GM13976 (cell line): Measurements from ENCODE around the gene HTR1D.
A peak's percentile ranks its signal among the peaks of the same experiment; 100 is the strongest.

ENCODE experiments used
- DNase-seq: peaks from one replicate; pipeline ENCODE4 v3.0.0; 2012; ENCODE audit warnings: low spot score
- CTCF ChIP-seq: IDR thresholded peaks from 2 replicates; pipeline ENCODE4 v1.5.1; 2012; ENCODE audit warnings: borderline replicate concordance, mild to moderate bottlenecking; ENCODE audit not compliant: insufficient read depth; ENCODE audit errors: extremely low read depth, missing control alignments, control extremely low read depth
- in situ Hi-C: fragments of 300-500 bp; cut with MboI; formaldehyde crosslinking; loops from one replicate; pipeline ENCODE4 v1.12.0; 2022; ENCODE audit warnings: low sequenced_read_pairs, mixed read lengths, inconsistent platforms; ENCODE audit not compliant: unreplicated experiment

Gene HTR1D

GRCh38 chr1:23221107-23221506 lies 3.8 kb upstream of the HTR1D start:
- no peak for DNase-seq
- in situ Hi-C loops = no loop called here
- no peak for TF ChIP-seq CTCF

DNA sequence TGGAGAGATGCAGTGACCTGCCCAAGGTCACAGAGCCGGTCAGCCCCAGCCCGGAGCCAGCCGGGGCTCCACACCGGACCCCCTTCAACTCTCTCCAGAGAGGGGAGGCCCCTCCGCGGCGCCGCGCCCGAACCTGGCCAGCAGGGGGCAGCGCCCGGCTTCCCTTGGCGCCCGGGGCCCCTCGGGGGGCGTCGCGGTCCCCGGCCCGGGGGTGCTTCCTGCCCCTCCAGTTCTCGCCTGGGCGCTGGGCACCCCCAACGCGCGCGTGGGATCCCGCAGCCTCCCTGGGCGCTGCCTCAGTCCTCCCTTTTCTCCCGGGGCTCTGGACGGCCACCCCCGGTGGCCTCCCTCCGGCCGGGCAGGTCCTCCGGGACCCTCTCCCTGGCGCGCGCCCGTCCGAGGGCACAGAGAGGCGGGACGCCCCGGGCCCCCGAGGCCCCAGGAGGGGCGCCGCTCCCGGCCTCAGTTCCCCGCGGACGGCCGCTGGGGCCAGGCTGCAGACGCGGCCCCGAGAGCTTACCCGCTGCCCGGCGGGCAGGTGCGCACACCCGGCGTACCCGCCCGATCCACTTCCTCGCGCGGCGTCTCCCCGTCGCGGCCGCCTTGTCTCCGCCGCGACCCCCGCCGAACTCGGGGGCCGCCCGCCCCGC lies 406 bp downstream of the HTR1D start:
- DNase-seq = peak; percentile 76

GRCh38 chr1:23215751-23216449 lies 1.4 kb downstream of the HTR1D start:
- in situ Hi-C loops = no loop called here
- TF ChIP-seq CTCF = no peak
- DNase-seq = no peak

More for the DNA sequence above, 406 bp downstream of the HTR1D start:
- in situ Hi-C loops = no loop called here
- TF ChIP-seq CTCF = peak; percentile 39

GRCh38 chr1:23215291-23215690 lies 2.0 kb downstream of the HTR1D start:
- TF ChIP-seq CTCF = no peak
- in situ Hi-C loops = no loop called here
- no peak for DNase-seq

DNA sequence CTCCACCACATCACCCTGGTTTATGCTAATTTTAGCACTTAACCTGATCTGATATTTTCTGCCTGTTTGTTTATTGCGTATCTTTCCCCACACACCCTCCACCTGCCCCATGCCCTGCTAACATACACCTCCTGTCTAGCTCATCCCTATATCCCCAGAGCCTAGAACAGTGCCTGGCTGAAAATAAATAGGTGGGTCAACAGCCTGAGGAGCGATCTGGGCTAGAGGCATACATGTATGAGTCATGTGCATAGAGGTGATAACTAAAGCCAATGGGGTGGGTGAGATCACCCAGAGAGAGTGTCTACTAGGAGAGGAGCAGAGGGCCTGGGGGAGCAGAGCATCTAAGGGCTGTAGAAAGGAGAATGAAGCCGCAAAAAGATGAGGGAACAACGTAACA lies 2.7 kb downstream of the HTR1D start:
- in situ Hi-C loops = no loop called here
- TF ChIP-seq CTCF = no peak
- no peak for DNase-seq

DNA sequence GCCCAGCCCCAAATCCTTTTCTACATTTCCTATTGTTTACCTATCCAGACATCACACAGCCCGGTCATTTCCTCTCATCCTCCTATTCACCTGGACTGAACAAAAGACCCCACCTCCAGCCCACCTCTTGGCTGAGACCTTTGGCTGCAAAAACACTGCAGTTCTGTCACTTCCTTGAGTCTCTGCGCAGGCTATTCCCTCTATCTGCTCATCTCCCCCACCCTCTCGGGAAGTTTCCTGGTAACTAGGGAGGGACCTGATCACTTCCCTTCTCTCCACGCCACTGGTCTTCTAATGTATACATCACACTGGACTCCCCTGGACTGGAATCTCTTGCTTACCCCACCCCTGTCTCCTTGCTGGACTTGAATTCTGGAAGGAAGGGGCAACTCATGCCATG lies 5.3 kb downstream of the HTR1D start:
- in situ Hi-C loops = no loop called here
- TF ChIP-seq CTCF = no peak
- no peak for DNase-seq
